GM19351 (cell line): ENCODE data around the gene TUT7.
"Not testable (repeated sequence)": the region's sequence is repeated elsewhere in the genome, so short reads cannot be mapped to it uniquely, and the experiment has no call there.

Source experiments
- ATAC-seq: cut with Tn5 transposase; IDR thresholded peaks from one replicate; pipeline ENCODE4 v1.9.1; 2021; ENCODE audit warnings: mild to moderate bottlenecking, moderate library complexity; ENCODE audit not compliant: unreplicated experiment

The TUT7 gene

GRCh38 chr9:86349271-86349670 is 4.9 kb downstream of the TUT7 start:
- ATAC-seq: no peak

- no peak for ATAC-seq
Observed at GRCh38 chr9:86347991-86348390, 6.2 kb downstream of the TUT7 start.

- no peak for ATAC-seq
Observed at GRCh38 chr9:86344818-86345217, 9.4 kb downstream of the TUT7 start.

- ATAC-seq: no peak
Observed at GRCh38 chr9:86342269-86342668, 11.9 kb downstream of the TUT7 start.

- peak; percentile 37 for ATAC-seq
Observed at GRCh38 chr9:86341007-86341491, 13.2 kb downstream of the TUT7 start.

- peak; percentile 30 for ATAC-seq
Observed at GRCh38 chr9:86340356-86341006, 13.7 kb downstream of the TUT7 start.

GRCh38 chr9:86337469-86338108 is 16.6 kb downstream of the TUT7 start:
- ATAC-seq: no peak

GRCh38 chr9:86336058-86336457 is 18.2 kb downstream of the TUT7 start:
- ATAC-seq: no peak

GRCh38 chr9:86333651-86334050 is 20.6 kb downstream of the TUT7 start:
- no peak for ATAC-seq

GRCh38 chr9:86330186-86330585 is 24.0 kb downstream of the TUT7 start:
- ATAC-seq: no peak

- no peak for ATAC-seq
Observed at GRCh38 chr9:86329649-86330048, 24.6 kb downstream of the TUT7 start.

- no peak for ATAC-seq
Observed at GRCh38 chr9:86328156-86328555, 26.1 kb downstream of the TUT7 start.

- ATAC-seq: no peak
Observed at GRCh38 chr9:86326536-86326935, 27.7 kb downstream of the TUT7 start.

GRCh38 chr9:86324901-86325300 is 29.3 kb downstream of the TUT7 start:
- ATAC-seq: no peak

- peak; percentile 88 for ATAC-seq
Observed at GRCh38 chr9:86324308-86324707, 29.9 kb downstream of the TUT7 start.

- no peak for ATAC-seq
Observed at GRCh38 chr9:86322973-86323644, 31.1 kb downstream of the TUT7 start.

- no peak for ATAC-seq
Observed at GRCh38 chr9:86321373-86321772, 32.8 kb downstream of the TUT7 start.

GRCh38 chr9:86318187-86318586 is 36.0 kb downstream of the TUT7 start:
- no peak for ATAC-seq

- no peak for ATAC-seq
Observed at GRCh38 chr9:86315078-86315477, 39.1 kb downstream of the TUT7 start.

- not testable (repeated sequence) for ATAC-seq
Observed at GRCh38 chr9:86312959-86313358, 41.3 kb downstream of the TUT7 start.

- no peak for ATAC-seq
Observed at GRCh38 chr9:86308687-86309086, 45.5 kb downstream of the TUT7 start.

- ATAC-seq: no peak
Observed at GRCh38 chr9:86304236-86304730, 49.9 kb downstream of the TUT7 start.
